ENCODE measurements around the gene RNF38. TPM values are rescaled to one million over a fixed set of nuclear protein-coding genes. Genes with fewer than 3 reads are reported as not detected.

The RNF38 gene
- total RNA-seq, 1 experiment from 2014 or later = 60.2 TPM

- no peak for TF ChIP-seq CTCF (conservative IDR thresholded peaks at IDR 0.05)
- Histone ChIP-seq H2BK12ac (ENCODE audit: insufficient read length, low read depth, low read length) (no peak overlapping the region), H3K4me1 (ENCODE audit: insufficient read depth, low read length) (peaks cover 11% of the 10 kb centered on the region), H3K18ac (ENCODE audit: insufficient read length, low read depth, low read length) (no peak overlapping the region), H3K56ac (ENCODE audit: insufficient read length, low read depth, low read length) (no peak overlapping the region), H3K9ac (ENCODE audit: extremely low read depth, insufficient read length, low read length) (no peak overlapping the region), H2BK120ac (ENCODE audit: low read depth, low read length, poor library complexity, severe bottlenecking) (no peak overlapping the region), H3K79me1 (ENCODE audit: insufficient read depth, low read depth, low read length, poor library complexity, severe bottlenecking) (peaks cover 16% of the 10 kb centered on the region), H3K4me2 (ENCODE audit: insufficient read depth, insufficient read length, low read length) (no peak overlapping the region), H3K4ac (ENCODE audit: low read depth, low read length) (no peak overlapping the region), H3K23me2 (ENCODE audit: insufficient read length, low read depth, low read length, poor library complexity, severe bottlenecking) (no peaks in the 10 kb centered on the region), H4K20me1 (ENCODE audit: control insufficient read depth, insufficient read depth, insufficient read length) (no peaks in the 10 kb centered on the region), H2BK5ac (ENCODE audit: insufficient read length, low read length) (no peak overlapping the region), H2BK20ac (ENCODE audit: low read depth, low read length, poor library complexity, severe bottlenecking) (no peak overlapping the region), H3K79me2 (ENCODE audit: insufficient read depth, low read length) (peaks cover 17% of the 10 kb centered on the region; the same call in 1 of the 2 replicates), H3K23ac (ENCODE audit: insufficient read length, low read depth, low read length) (no peak overlapping the region), H3K27me3 (ENCODE audit: insufficient read depth, low read length) (no peaks in the 10 kb centered on the region), H4K5ac (ENCODE audit: insufficient read length, low read depth, low read length) (no peak overlapping the region), H4K8ac (replicated peaks; ENCODE audit: insufficient read length, low read depth, low read length) (no peak overlapping the region), H2AK5ac (ENCODE audit: insufficient read length, low read length) (no peak overlapping the region), H3K9me3 (ENCODE audit: control insufficient read depth, low read depth, low read length) (no peaks in the 10 kb centered on the region), H3T11ph (ENCODE audit: low read length) (no peak overlapping the region), H2AFZ (ENCODE audit: low read length) (no peak overlapping the region), H3K14ac (ENCODE audit: insufficient read depth, low read length) (no peak overlapping the region), H4K91ac (ENCODE audit: insufficient read length, low read depth, low read length) (no peak overlapping the region), H3K27ac (ENCODE audit: insufficient read length, low read depth, low read length) (no peak overlapping the region), H2BK15ac (ENCODE audit: low read depth, low read length) (no peak overlapping the region)
- Mint-ChIP-seq H3K4me3 (no peak overlapping the region), H3K27ac (peak overlapping the region in 1 of 3 experiments; percentile 10; a peak in 2 of 7 replicates), H3K27me3 (ENCODE audit: low read depth) (no peaks in the 10 kb centered on the region), H3K9me3 (no peaks in the 10 kb centered on the region), H3K4me1 (peaks cover 54 to 64% of the 10 kb centered on the region in 2 experiments), H3K36me3 (ENCODE audit: insufficient read depth in 1 of 3, low read depth in 3 of 3) (peaks cover 2% of the 10 kb centered on the region in 3 experiments; a peak in 1 of 7 replicates)
- no CpG with 5 or more reads among the region's 2 CpGs for WGBS (ENCODE audit: extremely low coverage, insufficient read length, low lambda C conversion rate)
- no peak for DNase-seq
Measured at GRCh38 chr9:36441966-36442365, 41.9 kb upstream of the RNF38 start.
